ENCODE measurements around the gene PDLIM7.

Gene PDLIM7

GRCh38 chr5:177447611-177448243 is 49.7 kb downstream of the PDLIM7 start:
- Histone ChIP-seq H3K27me3 (ENCODE audit: insufficient read depth, low read depth, severe bottlenecking) (no peaks in the 10 kb centered on the region), H3K27ac (no peak overlapping the region), H3K4me3 (ENCODE audit: low read depth, low read length) (peak overlapping the region; percentile 22), H3K36me3 (no peaks in the 10 kb centered on the region), H3K9me3 (ENCODE audit: severe bottlenecking) (no peaks in the 10 kb centered on the region)
- no peak for DNase-seq
- TF ChIP-seq, protein P1, sequence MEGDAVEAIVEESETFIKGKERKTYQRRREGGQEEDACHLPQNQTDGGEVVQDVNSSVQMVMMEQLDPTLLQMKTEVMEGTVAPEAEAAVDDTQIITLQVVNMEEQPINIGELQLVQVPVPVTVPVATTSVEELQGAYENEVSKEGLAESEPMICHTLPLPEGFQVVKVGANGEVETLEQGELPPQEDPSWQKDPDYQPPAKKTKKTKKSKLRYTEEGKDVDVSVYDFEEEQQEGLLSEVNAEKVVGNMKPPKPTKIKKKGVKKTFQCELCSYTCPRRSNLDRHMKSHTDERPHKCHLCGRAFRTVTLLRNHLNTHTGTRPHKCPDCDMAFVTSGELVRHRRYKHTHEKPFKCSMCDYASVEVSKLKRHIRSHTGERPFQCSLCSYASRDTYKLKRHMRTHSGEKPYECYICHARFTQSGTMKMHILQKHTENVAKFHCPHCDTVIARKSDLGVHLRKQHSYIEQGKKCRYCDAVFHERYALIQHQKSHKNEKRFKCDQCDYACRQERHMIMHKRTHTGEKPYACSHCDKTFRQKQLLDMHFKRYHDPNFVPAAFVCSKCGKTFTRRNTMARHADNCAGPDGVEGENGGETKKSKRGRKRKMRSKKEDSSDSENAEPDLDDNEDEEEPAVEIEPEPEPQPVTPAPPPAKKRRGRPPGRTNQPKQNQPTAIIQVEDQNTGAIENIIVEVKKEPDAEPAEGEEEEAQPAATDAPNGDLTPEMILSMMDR (IDR thresholded peaks at IDR 0.05; ENCODE audit: low read depth, low read length): no peak

GRCh38 chr5:177447066-177447610 is 50.3 kb downstream of the PDLIM7 start:
- Histone ChIP-seq H3K27me3 (ENCODE audit: insufficient read depth, low read depth, severe bottlenecking) (no peaks in the 10 kb centered on the region), H3K9me3 (ENCODE audit: severe bottlenecking) (no peaks in the 10 kb centered on the region), H3K36me3 (no peaks in the 10 kb centered on the region), H3K4me3 (ENCODE audit: low read depth, low read length) (peak overlapping the region; percentile 37), H3K27ac (no peak overlapping the region)
- DNase-seq: peak; percentile 42
- TF ChIP-seq, protein P1 (IDR thresholded peaks at IDR 0.05; ENCODE audit: low read depth, low read length): no peak

DNA sequence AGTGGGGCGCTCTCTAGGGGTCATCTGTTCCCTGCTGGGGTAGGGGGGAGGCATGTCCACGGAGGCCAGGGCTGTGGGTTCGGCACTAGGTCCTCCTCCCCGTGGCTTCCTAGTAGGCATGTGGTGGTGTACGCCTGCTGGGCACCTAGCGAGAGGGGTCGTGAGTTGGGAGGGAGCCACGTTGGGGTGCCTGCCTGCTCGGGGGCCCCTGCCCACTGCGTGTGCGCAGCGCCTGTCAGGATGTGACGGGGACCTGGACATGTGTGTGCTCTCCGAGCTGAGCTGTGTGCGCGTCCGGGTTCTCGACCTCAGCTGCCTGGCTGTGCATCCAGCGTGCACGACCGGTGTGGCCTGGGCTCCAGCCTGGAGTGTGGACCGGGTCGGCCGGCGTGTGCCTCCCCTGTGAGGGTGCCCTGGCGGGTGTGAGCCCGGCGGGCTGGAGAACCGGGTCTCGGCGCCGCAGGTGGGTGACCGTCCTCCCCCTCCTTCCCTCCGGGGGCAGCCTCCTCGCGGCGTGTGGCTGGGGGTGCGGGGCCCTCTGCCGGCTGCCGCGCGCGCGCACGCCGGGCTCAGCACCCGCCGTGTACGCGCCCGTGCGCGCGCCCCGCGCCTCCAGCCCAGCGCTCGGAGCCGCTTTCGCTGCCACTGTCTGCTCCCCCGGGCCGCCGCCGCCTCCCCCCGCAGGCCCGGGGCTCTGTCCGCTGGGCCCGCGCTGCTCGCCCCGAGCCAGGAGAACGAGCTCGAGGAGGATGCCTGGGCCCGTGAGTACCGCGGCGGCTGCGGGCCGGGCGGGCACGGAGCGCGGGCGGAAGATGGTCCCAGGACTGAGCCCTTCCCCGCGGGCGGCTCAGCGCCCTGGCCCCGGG is 51.0 kb downstream of the PDLIM7 start, which contains the start of gene PRR7:
PRR7 (plus strand) TSS at position 615 of the 866 bp plus-strand sequence. CDS start 8,254 bp downstream, outside the sequence.
- Histone ChIP-seq H3K27me3 (ENCODE audit: insufficient read depth, low read depth, severe bottlenecking) (no peaks in the 10 kb centered on the region), H3K4me3 (ENCODE audit: low read depth, low read length) (peak within 1 kb of the TSS; percentile 37), H3K36me3 (no peaks in the 10 kb centered on the region), H3K9me3 (ENCODE audit: severe bottlenecking) (no peaks in the 10 kb centered on the region), H3K27ac (peak within 1 kb of the TSS; percentile 28; the same call in 1 of the 2 replicates)
- DNase-seq: peak; percentile 56
- TF ChIP-seq, protein P1 (IDR thresholded peaks at IDR 0.05; ENCODE audit: low read depth, low read length): no peak

GRCh38 chr5:177445917-177446199 is 51.5 kb downstream of the PDLIM7 start:
- no peak overlapping the region for H3K27ac ChIP-seq
- no peaks in the 10 kb centered on the region for H3K36me3 ChIP-seq
- TF ChIP-seq, protein P1 (IDR thresholded peaks at IDR 0.05; ENCODE audit: low read depth, low read length): no peak
- no peaks in the 10 kb centered on the region for H3K27me3 ChIP-seq (ENCODE audit: insufficient read depth, low read depth, severe bottlenecking)
- no peaks in the 10 kb centered on the region for H3K9me3 ChIP-seq (ENCODE audit: severe bottlenecking)
- H3K4me3 ChIP-seq (ENCODE audit: low read depth, low read length): peak overlapping the region; percentile 37
- DNase-seq: no peak

GRCh38 chr5:177445052-177445916 is 52.1 kb downstream of the PDLIM7 start:
- no peak for DNase-seq
- Histone ChIP-seq H3K9me3 (ENCODE audit: severe bottlenecking) (no peaks in the 10 kb centered on the region), H3K27me3 (ENCODE audit: insufficient read depth, low read depth, severe bottlenecking) (no peaks in the 10 kb centered on the region), H3K36me3 (no peaks in the 10 kb centered on the region), H3K27ac (no peak overlapping the region), H3K4me3 (ENCODE audit: low read depth, low read length) (no peak overlapping the region)
- TF ChIP-seq, protein P1 (IDR thresholded peaks at IDR 0.05; ENCODE audit: low read depth, low read length): no peak
